Memory B cell (primary cell): ENCODE data around the gene KNSTRN.
A peak's percentile ranks its signal among the peaks of the same experiment; 100 is the strongest.

Experiments
- ATAC-seq: fragments of 150-1000 bp; cut with Tn5 transposase; 2 replicates; pipeline ENCODE4 v1.10.0; 2021; ENCODE audit warnings: low read depth, mild to moderate bottlenecking, moderate library complexity
- DNase-seq, 2 donors: peaks; one replicate each; pipeline ENCODE4 v3.0.0; 2022; ENCODE audit warnings: low spot score in 2 of 2
- H3K27ac Mint-ChIP-seq: one replicate; pipeline ENCODE4 v1.8.0; 2022; ENCODE audit warnings: mild to moderate bottlenecking, moderate library complexity, mixed read lengths
- H3K27me3 Mint-ChIP-seq: one replicate; pipeline ENCODE4 v1.8.0; 2022; ENCODE audit warnings: mixed read lengths
- H3K36me3 Mint-ChIP-seq: one replicate; pipeline ENCODE4 v1.8.0; 2022; ENCODE audit warnings: mild to moderate bottlenecking, mixed read lengths
- H3K4me1 Mint-ChIP-seq: one replicate; pipeline ENCODE4 v1.8.0; 2022; ENCODE audit warnings: mixed read lengths
- H3K4me3 Mint-ChIP-seq: one replicate; pipeline ENCODE4 v1.8.0; 2022; ENCODE audit warnings: mild to moderate bottlenecking, moderate library complexity, mixed read lengths
- H3K9me3 Mint-ChIP-seq: one replicate; pipeline ENCODE4 v1.8.0; 2022; ENCODE audit warnings: mixed read lengths

Gene KNSTRN

DNA sequence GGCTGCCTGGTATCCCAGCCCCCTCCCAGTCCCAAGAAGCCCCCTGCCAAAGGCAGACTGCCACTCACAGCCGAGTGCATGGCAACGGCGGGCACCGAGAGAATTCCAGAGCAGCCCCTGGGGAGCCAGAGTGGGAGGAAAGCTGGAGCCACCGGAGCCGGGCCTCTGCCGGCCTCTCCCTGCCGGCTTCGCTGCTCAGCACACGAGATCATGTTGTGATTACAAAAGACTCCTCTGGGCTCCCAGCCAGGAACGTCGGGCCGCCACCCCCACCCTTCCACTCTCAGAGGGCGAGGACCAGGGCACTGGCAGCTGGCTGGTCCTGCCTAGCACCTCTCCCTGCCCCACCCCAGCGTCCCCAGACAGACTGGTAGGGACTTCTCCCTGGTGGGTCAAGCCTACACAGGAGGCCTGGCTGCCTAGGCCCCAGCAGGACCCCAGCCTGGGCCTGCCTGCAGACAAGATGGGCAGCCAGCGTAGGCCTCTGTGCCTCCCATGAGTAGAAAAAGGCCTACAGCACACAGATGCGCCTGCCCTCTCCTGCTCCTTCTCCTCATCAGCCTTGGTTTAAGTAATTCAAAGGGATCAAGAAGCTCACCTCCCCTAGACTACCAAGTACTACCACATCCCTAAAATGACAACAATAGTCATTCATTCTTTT lies 41.7 kb upstream of the KNSTRN start, which contains the start of gene CCDC9B:
TSS of gene CCDC9B (minus strand) at position 200 of the 661 bp plus-strand sequence. CDS start at position 80, 120 bp downstream.
- Mint-ChIP-seq H3K36me3 (no peaks in the 10 kb centered on the region), H3K4me1 (peaks cover 5% of the 10 kb centered on the region), H3K27me3 (peaks cover 2% of the 10 kb centered on the region), H3K27ac (no peak within 1 kb of the TSS), H3K4me3 (no peak within 1 kb of the TSS), H3K9me3 (no peaks in the 10 kb centered on the region)
- ATAC-seq (no peak), DNase-seq (no peak)

DNA sequence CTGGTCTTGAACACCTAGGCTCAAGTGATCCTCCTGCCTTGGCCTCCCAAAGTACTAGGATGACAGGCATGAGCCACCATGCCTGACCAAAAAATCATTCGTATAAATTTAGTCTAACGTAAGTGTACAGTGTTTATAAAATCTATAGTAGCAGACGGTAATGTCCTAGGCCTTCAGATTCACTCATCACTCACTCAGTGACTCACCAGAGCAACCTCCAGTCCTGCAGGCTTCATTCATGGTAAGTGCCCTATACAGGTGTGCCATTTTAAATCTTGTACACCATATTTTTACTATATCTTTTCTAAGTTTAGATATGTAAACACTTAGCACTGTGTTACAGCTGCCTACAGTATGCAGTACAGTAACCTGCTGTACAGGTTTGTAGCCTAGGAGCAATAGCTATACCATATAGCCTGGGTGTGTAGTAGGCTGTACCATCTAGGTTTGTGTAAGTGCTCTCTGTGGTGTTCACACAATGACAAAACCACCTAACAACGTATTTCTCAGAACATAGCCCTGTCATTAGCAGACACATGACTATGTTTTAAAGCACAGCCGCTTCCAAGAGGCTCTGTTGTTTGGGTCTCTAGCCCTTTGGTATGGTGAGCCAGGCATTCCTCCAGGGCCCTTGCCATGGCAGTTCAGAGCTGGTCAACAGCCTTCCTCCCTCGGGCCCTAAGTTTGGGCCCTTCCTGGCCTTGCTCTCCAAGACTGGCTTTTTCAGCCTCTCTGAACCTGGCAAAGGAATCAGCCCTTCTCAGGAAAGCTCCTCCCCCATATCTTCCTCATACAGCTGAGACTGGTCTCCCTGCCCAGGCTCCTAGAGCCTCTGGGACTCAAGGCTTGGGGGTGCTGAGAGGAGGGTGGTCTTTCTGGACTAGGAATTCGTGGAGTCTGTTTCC lies 39.9 kb upstream of the KNSTRN start:
- peaks cover 5% of the 10 kb centered on the region for H3K4me1 Mint-ChIP-seq
- no peak for ATAC-seq
- H3K27me3 Mint-ChIP-seq: peaks cover 2% of the 10 kb centered on the region
- H3K9me3 Mint-ChIP-seq: no peaks in the 10 kb centered on the region
- no peaks in the 10 kb centered on the region for H3K36me3 Mint-ChIP-seq
- H3K27ac Mint-ChIP-seq: no peak overlapping the region
- no peak overlapping the region for H3K4me3 Mint-ChIP-seq
- DNase-seq: no peak

DNA sequence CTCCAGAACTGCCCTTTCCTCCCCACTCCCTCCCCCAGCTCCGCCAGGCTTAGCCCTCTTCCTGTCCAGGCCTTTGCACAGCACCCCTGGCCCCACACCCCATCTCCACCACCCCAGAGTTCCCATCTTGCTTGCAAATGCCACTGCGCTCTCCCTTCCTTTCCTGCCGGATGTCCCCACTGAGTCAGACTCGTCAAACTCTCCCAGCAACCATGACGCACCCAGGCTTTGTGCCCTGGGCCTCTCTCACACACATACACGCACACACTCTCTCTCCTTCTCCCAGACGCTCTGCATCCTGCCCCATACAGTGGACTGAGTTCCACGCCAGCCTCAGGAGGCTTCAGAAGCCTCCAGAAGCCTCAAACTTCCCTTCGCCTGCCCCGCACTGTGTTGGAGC lies 39.0 kb upstream of the KNSTRN start:
- H3K9me3 Mint-ChIP-seq: no peaks in the 10 kb centered on the region
- H3K27ac Mint-ChIP-seq: no peak overlapping the region
- H3K4me1 Mint-ChIP-seq: no peaks in the 10 kb centered on the region
- DNase-seq (no peak), ATAC-seq (no peak)
- no peak overlapping the region for H3K4me3 Mint-ChIP-seq
- H3K36me3 Mint-ChIP-seq: no peaks in the 10 kb centered on the region
- no peaks in the 10 kb centered on the region for H3K27me3 Mint-ChIP-seq

DNA sequence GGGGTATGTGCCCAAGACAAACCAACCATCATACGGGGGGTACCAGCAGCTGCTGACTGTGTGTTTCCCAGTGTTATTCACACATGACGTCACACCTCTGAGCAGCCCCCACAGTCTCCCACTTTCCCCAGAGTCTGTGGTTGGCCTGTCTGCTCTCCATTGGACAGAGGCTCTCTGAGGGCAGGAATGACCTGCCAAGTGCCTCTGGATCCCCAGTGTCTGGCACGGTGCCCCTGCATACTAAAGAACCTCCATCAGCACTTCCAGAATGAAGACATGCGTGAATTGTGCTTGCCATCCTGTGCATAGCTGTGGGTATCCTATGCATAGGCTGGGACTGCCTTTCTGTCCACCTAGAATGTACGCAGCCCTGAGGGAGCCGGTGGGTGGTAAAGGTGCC lies 38.3 kb upstream of the KNSTRN start:
- H3K27ac Mint-ChIP-seq: no peak overlapping the region
- no peak for ATAC-seq
- no peaks in the 10 kb centered on the region for H3K9me3 Mint-ChIP-seq
- no peaks in the 10 kb centered on the region for H3K36me3 Mint-ChIP-seq
- H3K27me3 Mint-ChIP-seq: no peaks in the 10 kb centered on the region
- no peak for DNase-seq
- H3K4me3 Mint-ChIP-seq: no peak overlapping the region
- no peaks in the 10 kb centered on the region for H3K4me1 Mint-ChIP-seq

DNA sequence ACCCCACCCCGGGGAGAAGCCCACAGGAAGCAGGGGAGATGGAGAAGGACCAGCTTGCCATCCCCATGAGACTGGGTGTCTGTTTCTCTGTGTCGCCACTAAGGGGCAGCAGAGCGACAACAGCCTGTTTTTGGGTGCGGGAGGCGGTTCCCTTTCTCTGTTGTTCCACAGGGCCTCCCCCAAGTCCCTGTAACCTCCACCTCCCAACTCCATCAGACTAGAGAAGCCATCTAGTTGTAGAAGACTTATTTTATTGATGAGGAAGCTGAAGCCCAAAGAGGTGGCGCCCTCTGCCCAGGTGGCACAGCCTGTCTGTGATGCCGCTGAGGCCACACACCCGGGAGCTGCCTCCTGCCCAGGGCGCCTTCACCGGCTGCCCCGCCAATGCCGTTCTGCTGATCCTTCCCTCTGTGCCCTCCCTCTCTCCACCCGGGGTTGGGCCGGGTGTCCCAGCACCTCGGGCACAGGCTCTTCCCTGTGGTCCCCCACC lies 37.8 kb upstream of the KNSTRN start:
- peak; percentile 92 for ATAC-seq
- H3K4me3 Mint-ChIP-seq: no peak overlapping the region
- no peak overlapping the region for H3K27ac Mint-ChIP-seq
- H3K36me3 Mint-ChIP-seq: no peaks in the 10 kb centered on the region
- no peaks in the 10 kb centered on the region for H3K9me3 Mint-ChIP-seq
- peak; percentile 70 to 71 for DNase-seq
- no peaks in the 10 kb centered on the region for H3K27me3 Mint-ChIP-seq
- H3K4me1 Mint-ChIP-seq: no peaks in the 10 kb centered on the region

DNA sequence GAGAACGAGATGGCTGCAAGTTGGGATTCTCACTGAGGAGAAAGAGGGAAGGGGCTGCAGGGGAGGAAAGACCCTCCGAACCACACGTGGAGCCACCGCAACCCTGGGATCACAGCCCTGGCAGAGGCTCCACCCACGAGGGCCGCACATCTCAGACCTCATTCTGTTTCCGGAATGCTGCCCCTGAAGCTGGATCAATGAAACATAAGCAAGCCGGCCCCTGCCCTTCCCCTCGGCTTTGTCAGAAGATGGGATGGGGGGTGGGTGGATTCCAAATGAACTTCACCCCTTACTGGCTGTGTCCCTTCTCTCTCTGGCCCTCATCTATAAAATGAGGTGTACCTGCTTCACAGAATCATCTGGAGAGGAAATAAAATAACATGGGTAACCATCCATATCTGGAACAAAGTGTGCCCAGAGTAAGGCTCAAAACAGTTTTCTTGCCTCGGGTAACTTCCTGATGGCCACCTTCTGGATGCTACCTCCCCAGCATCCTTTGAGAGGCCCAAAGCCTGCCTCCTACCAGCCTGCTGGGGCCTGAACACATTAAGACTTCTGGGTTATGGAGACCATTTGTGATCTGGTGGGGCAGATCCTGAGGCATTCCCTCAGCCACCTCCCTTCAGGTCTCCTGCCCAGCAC lies 37.2 kb upstream of the KNSTRN start:
- H3K27me3 Mint-ChIP-seq: no peaks in the 10 kb centered on the region
- H3K4me1 Mint-ChIP-seq: no peaks in the 10 kb centered on the region
- H3K4me3 Mint-ChIP-seq: no peak overlapping the region
- H3K36me3 Mint-ChIP-seq: no peaks in the 10 kb centered on the region
- DNase-seq (no peak), ATAC-seq (no peak)
- no peak overlapping the region for H3K27ac Mint-ChIP-seq
- no peaks in the 10 kb centered on the region for H3K9me3 Mint-ChIP-seq

DNA sequence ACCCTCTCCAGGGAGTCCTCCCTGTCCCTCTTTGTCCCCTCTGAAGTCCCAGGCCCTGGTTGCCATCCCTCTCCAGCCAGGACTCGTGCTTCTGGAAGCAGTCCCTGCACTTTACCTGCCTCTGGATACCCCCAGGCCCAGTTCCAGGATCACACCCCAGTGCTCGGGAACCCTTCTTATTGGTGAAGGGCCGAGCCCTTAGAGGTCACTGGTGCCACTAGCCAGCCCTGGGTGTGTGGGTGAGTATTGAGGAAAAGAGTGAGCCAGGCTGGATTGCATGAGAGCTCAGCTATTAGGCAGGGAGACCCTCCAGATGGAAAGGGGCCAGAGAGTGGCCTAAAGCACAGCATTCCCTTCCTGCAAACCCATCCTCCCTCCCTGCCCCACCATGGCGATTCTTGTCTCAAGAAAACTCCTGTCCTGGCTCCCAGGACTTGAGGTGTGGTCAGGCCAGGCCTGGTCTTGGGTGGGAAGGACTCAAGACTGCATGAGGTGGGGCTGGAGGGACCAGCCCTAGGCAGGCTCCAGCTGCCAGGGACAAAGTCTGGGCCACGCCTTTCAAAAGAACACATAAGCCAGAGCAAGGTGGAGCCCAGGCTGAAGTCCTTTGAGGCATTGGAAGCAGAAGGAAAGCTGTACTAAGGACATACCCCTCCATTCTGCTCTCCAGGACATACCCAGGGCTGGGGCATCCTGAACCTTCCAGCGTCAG lies 36.5 kb upstream of the KNSTRN start:
- DNase-seq (no peak), ATAC-seq (no peak)
- H3K27me3 Mint-ChIP-seq: no peaks in the 10 kb centered on the region
- no peak overlapping the region for H3K27ac Mint-ChIP-seq
- H3K4me3 Mint-ChIP-seq: no peak overlapping the region
- no peaks in the 10 kb centered on the region for H3K36me3 Mint-ChIP-seq
- H3K9me3 Mint-ChIP-seq: no peaks in the 10 kb centered on the region
- no peaks in the 10 kb centered on the region for H3K4me1 Mint-ChIP-seq

DNA sequence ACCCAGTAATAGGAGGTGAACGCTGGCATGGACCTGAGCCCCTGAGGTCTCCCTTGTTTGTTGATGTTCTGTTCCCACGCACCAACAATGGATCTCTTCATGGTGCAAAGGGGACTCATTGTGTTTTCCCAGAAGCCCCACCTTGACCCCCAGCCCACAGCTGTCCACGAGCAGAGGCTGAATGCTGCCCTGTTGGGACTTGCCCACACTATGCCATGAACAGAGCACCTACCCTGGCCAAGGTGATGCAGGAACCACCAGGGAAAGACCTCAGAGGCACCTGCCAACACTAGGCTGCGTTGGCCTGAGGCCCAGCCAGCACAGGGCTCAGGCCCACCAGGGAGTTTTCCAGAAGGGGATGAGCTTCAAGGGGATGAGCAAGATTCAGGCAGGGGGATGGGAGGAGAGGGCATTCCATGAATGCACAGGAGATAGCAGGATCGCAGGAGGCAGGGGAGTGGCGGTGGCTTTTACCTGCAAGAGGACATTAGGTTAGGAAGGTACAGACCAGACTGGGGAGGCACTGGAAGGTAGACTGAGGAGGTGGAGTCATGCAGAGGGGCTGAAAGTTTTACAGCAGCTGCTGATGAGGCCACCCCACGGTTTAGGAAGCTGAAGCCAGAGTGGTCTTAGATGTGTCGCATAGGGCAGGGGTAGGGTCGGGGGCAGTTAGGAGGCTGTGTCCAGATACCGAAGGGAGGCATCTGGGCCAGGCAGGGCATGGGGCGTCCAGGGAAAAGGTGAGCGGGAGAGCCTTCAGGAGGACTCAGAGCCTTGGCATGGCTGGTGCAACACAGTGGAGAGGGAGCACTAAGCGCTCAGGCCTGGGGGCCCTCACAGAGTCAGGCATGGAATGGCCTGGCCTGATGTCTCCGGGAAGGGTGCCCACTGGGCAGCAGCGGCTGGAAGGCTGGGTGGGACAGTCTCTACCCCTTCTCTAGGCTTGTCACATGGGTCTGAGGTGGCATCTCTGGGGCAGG lies 35.7 kb upstream of the KNSTRN start:
- ATAC-seq (no peak), DNase-seq (no peak)
- H3K36me3 Mint-ChIP-seq: no peaks in the 10 kb centered on the region
- H3K9me3 Mint-ChIP-seq: no peaks in the 10 kb centered on the region
- no peaks in the 10 kb centered on the region for H3K4me1 Mint-ChIP-seq
- no peak overlapping the region for H3K27ac Mint-ChIP-seq
- H3K4me3 Mint-ChIP-seq: no peak overlapping the region
- no peaks in the 10 kb centered on the region for H3K27me3 Mint-ChIP-seq

DNA sequence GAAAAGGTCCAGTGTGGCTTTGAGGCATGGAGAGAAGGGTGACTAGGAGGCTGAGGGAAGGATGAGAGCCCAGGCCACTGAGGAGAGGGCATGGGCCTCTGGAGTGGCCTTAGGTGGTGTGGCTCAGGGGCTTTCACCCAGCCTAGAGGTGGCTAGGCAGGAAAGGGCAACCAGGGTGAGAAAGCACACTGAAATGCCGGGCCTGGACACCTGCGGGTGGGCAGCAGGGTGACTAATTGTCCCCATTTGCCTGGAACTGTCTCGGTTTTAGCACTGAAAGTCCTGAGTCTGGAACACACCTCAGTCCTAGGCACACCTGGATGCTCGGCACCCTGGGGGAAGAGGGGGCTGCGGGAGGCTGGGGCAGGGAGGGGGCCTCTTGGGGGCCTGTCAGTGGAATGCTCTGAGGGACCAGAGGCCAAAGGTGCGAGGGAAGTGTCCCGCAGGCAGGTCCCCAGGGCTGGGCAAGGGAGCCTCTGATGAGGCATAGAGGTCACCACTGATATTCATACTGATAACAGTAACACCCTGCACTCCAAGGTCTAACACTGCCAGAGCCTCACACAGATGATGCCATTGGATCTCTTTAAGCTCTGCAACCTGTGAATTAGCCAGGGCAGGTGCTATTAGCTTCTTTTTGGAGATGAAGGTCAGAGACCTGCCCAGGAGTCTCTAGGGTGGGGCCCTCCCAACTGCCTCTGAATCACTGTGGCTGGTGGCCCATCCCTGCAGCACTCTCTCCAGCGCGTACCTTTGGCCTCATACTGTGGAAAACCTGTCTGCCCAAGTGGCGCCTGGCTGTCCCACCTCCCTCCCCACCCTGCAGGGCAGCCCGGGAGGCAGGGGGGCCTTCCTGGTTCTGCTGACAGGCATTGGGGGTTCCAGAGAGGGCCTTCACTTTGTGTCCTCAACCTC lies 34.7 kb upstream of the KNSTRN start:
- no peak overlapping the region for H3K27ac Mint-ChIP-seq
- no peak for ATAC-seq
- H3K4me1 Mint-ChIP-seq: no peaks in the 10 kb centered on the region
- no peaks in the 10 kb centered on the region for H3K9me3 Mint-ChIP-seq
- H3K27me3 Mint-ChIP-seq: no peaks in the 10 kb centered on the region
- peaks cover 2% of the 10 kb centered on the region for H3K36me3 Mint-ChIP-seq
- H3K4me3 Mint-ChIP-seq: no peak overlapping the region
- no peak for DNase-seq

DNA sequence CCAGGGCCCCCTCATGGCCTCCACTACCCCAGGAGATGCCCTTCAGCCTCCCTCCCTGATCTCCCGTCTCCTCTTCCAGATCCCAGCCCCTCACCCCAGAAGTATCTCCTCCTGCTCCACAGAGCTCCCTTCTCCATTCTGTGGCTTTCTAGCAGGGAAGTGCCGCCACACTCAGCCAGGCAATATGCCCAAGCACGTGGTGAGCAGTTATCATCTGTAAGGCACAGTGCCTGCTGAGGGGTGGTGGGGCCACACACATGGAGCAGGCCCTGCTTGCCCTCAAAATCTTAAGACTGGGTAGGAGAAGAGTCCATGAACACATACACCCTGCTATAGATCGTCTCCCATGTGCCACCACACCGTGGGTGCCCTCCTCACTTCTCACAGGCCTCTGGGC lies 34.0 kb upstream of the KNSTRN start:
- DNase-seq (no peak), ATAC-seq (no peak)
- Mint-ChIP-seq H3K27me3 (no peaks in the 10 kb centered on the region), H3K4me3 (no peak overlapping the region), H3K27ac (no peak overlapping the region), H3K4me1 (no peaks in the 10 kb centered on the region), H3K36me3 (peaks cover 2% of the 10 kb centered on the region), H3K9me3 (no peaks in the 10 kb centered on the region)

DNA sequence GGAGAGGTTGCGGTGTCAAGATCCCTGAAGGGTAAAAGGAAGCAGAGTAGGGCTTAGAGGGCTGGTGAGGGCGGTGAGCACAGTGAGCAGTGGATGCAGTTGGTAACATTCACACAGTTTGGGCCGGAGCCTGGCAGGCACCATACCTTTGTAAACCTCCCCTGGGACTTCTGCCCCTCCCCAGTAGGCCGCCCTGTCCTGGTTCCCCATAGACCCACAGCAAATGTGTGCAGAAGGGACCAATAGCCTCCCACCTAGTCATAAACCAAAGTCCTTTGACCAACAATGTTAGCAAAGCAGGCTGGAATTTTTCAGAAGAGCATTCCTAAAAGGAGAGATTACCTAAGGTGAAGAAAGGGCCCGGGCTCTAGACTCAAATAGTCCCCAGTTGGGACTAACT lies 33.4 kb upstream of the KNSTRN start:
- H3K27me3 Mint-ChIP-seq: peaks cover 1% of the 10 kb centered on the region
- no peaks in the 10 kb centered on the region for H3K4me1 Mint-ChIP-seq
- no peak for DNase-seq
- no peak overlapping the region for H3K4me3 Mint-ChIP-seq
- no peak for ATAC-seq
- peaks cover 2% of the 10 kb centered on the region for H3K36me3 Mint-ChIP-seq
- no peaks in the 10 kb centered on the region for H3K9me3 Mint-ChIP-seq
- H3K27ac Mint-ChIP-seq: peak overlapping the region; percentile 24

DNA sequence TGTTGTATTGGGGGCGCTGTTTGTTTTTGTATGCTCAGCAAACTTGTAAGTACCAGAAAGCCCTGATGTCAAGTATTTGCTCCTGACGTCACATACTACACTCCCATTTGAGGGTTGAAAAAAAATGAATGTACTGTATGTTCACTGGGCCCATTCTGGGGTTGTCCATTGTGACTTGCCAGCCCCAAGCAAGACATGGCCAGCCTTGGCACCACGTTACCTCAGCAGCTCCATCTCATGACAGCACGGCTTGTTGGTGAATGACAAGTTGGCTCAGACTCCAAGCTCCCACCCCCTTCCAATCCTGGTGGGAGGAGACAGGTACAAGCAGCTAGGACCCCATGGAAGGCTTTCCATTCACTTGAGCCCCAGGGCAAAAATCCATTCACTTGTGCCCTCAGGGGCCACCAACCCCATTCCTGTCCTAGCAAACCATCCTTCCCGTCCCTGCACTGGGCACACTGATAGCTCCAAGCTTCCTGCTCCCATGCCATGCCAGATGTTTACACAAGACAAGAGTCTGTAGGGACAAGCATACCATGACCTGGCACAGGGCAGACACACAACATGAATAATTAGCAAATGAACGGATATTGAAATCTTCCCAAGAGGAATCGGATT lies 30.1 kb upstream of the KNSTRN start:
- Mint-ChIP-seq H3K4me3 (no peak overlapping the region), H3K9me3 (no peaks in the 10 kb centered on the region), H3K27me3 (peaks cover 1% of the 10 kb centered on the region), H3K27ac (no peak overlapping the region), H3K4me1 (peaks cover 6% of the 10 kb centered on the region), H3K36me3 (peaks cover 2% of the 10 kb centered on the region)
- DNase-seq (no peak), ATAC-seq (no peak)
